GM19463 (cell line): ENCODE data around the gene SESN1.

Source experiments
- ATAC-seq: cut with Tn5 transposase; IDR thresholded peaks from one replicate; pipeline ENCODE4 v1.9.1; 2021; ENCODE audit warnings: mild to moderate bottlenecking, moderate library complexity; ENCODE audit not compliant: unreplicated experiment

The SESN1 gene

GRCh38 chr6:108942556-108943492, 151.8 kb downstream of the SESN1 start:
- ATAC-seq, result no peak

GRCh38 chr6:108941859-108942258, 152.8 kb downstream of the SESN1 start:
- no peak for ATAC-seq

DNA sequence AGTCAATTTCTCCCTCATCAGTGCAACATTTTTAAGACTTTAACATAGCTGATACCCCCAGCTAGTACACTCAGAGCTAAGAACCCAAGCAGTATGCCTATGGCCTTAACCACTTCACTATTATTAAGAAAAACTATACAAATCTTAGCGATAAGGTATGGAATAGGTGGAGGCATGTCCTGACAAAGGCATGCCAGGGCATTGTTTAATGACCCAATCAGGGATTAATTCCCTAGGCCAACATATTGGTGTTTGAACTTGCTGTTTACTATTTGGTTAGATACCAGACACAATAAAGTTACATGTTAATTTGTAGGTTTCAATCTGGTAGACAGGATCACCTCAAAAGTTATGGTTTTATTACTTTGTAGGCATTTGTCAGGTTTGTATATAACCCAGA, 153.4 kb downstream of the SESN1 start:
- ATAC-seq, result no peak

- no peak for ATAC-seq
Observed at GRCh38 chr6:108940741-108941140, 153.9 kb downstream of the SESN1 start.

- no peak for ATAC-seq
Observed at GRCh38 chr6:108937170-108937569, 157.5 kb downstream of the SESN1 start.
